Measurements from ENCODE around the gene RGMB. TPM values are rescaled to one million over a fixed set of nuclear protein-coding genes. Genes with fewer than 3 reads are reported as not detected.

The RGMB gene
- total RNA-seq, 1 donor from 2014 or later: 0.14 TPM

GRCh38 chr5:98816582-98817222 lies 43.2 kb downstream of the RGMB start:
- intact Hi-C loops (cut with micrococcal nuclease): no loop called here

GRCh38 chr5:98825582-98826375 lies 52.3 kb downstream of the RGMB start:
- intact Hi-C loops (cut with micrococcal nuclease): no loop called here

- intact Hi-C loops (cut with micrococcal nuclease): no loop called here
These were observed 53.7 kb downstream of the RGMB start for GRCh38 chr5:98827161-98827560.

GRCh38 chr5:98827588-98828284 lies 54.3 kb downstream of the RGMB start:
- intact Hi-C loops (cut with micrococcal nuclease): no loop called here

- intact Hi-C loops (cut with micrococcal nuclease): no loop called here
These were observed 62.7 kb downstream of the RGMB start for GRCh38 chr5:98836175-98836574.

GRCh38 chr5:98839469-98840383 lies 66.3 kb downstream of the RGMB start:
- intact Hi-C loops (cut with micrococcal nuclease): no loop called here

- intact Hi-C loops (cut with micrococcal nuclease): no loop called here
These were observed 67.5 kb downstream of the RGMB start for GRCh38 chr5:98840946-98841345.

- intact Hi-C loops (cut with micrococcal nuclease): no loop called here
These were observed 70.0 kb downstream of the RGMB start for GRCh38 chr5:98843481-98843880.

GRCh38 chr5:98844865-98845264 lies 71.4 kb downstream of the RGMB start:
- intact Hi-C loops (cut with micrococcal nuclease): no loop called here

GRCh38 chr5:98845878-98846277 lies 72.4 kb downstream of the RGMB start:
- intact Hi-C loops (cut with micrococcal nuclease): no loop called here

Other genes starting within 250 kb of the RGMB start
- gene CHD1, start 155.3 kb downstream of the RGMB start, total RNA-seq: 55.0 and 56.2 TPM in 2 replicates